HG03558 (cell line): ENCODE measurements around the gene ZAP70.

Experiments used
- ATAC-seq: cut with Tn5 transposase; IDR thresholded peaks from one replicate; pipeline ENCODE4 v1.9.1; 2021; ENCODE audit warnings: moderate number of reproducible peaks; ENCODE audit not compliant: unreplicated experiment; ENCODE audit errors: extremely low read depth

ZAP70 gene

DNA sequence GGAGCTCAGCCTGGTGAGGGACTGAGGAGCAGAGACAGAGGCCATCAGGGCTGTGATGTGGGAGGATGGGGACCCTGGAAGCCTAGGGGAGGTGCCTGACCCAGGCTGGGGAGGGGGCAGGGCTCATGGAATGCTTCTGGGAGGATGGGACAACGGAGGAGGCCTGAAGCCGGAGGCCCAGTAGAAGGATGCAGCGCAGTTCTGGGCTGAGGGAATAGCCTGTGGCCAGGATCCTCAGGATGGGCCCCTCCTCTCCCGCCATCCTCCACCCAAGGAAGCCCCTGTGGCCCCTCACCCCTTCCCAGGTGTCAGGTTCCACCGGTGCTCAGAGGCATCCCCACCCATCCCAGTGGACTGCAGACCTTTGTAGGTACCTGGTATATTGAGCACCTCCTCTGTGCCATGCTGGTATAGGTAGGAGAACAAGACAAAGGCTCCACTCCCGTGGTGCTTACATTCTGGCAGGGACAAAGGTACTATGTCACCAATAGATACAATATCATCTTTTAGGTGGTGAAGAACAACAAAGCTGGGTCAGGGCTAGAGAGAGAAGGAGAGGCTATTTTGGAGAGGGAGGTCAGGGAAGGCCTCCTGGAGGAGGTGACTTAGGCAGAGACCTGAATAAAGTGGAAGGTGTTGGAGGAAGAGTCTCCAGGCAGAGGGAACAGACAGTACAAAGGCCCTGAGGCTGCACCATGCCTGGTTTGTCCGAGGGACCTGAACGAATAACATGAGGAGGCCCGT, 2.7 kb downstream of the ZAP70 start:
- no peak for ATAC-seq

- no peak for ATAC-seq
Measured at GRCh38 chr2:97716695-97717612, 3.6 kb downstream of the ZAP70 start.

DNA sequence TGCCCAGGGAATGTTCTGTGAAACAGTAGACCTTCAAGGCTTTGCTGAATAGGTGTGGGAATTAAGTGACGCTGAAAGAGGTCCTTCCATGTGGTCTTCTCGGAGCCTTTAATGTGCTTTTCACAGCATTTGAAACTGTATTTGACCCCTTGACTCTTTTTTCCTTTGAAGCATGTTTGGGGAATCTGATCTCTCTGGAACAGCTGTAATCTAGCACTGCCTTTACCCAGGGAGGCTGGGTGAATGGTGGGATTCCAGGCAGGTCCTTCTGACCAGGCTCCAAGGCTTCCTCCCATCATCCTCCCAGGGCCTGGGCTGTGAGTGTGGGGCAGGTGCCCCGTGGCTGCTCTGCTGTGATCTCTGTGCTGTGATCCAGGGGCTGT, 4.2 kb downstream of the ZAP70 start:
- ATAC-seq: no peak

GRCh38 chr2:97718051-97718882, 4.9 kb downstream of the ZAP70 start:
- no peak for ATAC-seq

DNA sequence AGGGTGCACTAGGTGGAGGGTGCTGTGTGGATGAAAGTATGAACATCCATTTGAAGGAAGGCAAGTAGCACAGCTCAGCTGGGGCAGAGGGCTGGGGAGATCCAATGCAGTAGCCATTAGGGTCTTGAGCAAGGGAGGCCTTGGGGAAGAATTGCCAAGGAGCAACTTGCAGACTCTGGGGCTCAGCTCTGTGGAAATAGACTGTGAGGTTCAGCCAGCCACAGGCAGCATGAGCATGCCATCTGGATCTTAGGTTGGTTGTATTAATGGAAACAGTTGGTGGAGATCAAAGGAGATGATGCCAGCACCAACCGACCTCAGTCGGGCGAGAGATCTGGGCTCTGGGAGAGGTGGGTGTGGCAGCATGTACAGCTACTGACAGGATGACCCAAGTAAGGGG, 5.6 kb downstream of the ZAP70 start:
- ATAC-seq: no peak

DNA sequence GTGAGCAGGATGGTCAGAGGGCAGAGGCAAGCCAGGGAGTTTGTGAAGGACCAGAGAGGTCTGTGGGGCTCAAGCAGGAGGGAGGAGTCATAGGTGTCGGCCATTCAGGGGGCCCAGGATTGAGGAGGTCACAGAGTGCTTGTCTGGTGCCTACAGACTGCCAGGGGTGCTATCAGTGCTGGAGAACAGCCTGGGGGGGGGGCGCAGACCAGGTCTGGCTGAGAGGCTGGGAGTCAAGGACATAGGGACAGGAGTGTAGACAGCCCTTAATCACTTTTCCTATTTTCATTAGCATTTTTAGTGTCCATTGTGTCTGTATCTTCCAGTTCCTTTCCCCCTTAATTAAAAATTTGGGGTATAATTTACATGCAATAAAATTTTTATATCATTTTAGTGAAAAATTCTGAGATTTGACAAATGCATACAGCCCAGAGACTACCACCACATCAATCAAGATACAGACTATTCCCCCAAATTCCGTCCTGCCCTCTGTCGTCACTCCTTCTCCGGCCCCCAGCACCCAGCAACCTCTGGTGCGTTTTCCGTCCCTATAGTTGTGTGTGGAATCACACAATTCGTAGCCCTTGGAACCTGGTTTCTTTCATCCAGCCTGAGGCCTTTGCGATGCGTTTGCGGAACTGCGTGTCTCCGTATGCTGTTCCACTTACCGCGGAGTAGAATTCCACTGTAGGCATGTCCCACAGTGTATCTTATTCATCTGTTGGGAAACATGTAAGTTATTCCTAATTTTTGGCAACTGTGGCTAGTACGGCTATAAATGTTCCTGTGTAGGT, 6.2 kb downstream of the ZAP70 start:
- ATAC-seq: no peak

DNA sequence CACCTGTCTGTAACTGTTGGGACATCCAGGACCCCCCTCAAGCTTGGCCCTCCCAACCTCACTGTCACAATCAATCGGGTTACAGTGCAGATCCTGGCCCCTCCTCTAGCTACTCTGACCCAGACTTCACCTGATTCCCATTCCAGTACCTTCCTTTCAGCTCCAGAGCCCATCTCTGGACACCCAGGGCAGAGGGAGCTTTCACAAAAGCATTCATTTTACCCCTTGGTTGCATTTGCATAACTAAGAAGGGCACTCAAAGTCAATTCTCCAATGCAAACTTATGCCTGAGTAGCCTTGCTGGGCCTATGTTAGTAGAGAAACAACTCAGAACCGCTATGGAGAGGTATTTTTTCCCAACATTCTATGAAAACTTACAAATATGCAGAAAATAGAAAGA, 7.4 kb downstream of the ZAP70 start:
- ATAC-seq: no peak

DNA sequence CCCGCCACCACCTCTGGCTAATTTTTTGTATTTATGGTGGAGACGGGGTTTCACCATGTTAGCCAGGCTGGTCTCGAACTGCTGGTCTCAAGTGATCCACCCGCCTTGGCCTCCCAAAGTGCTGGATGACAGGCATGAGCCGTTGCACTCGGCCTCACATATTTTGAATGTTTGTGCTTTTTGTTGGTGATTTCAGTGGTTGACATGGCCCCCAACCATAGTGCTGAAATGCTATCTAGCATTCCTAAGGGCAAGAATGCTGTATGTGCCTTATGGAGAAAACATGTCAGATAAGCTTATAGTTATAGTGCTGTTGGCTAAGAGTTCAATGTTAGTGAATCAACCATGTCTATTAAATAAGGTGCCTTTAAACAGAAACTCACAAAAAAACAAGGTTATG, 8.9 kb downstream of the ZAP70 start:
- ATAC-seq: no peak

DNA sequence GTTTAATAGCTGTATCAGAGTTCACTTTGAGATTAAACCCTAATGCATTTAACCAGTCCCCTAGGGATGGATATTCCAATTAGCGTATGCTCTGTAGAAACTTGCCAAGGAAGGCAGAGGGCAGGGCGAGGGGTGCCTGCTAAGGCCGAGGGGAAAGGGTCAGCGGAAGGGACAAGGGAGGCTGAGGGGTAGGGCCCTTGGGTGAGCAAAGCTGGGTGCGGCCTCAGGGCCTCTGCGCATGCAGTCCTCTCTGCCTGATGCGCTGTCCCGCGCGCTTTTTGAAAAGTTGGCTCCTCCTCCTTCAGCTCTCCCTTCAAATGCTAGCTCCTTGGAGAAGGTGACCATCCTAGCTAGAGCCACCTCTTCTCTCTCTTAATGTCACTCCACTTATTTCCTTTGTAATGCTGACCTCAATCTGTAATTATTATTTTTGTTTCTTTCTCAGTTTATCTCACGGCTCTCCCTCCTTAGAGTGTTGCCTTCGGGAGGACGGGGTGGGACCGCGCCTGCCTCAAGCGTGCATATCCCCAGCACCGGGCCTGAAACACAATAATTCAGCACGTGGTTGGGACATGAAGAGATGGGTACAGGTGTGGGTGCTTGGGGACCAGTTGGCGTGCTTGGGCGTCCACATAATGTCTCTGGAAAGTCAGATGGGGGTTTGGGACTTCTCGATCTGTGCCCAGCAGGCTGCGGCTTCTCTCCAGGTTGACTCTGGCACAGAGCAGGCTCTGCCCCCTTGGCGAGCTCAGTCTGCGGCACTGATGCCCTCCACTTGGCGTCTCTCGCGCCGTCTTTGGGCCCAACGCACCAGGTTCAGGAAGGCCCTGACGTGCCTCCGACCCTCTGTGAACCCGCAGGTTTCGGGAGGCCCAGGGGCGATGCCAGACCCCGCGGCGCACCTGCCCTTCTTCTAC, 10.0 kb downstream of the ZAP70 start:
- ATAC-seq: no peak

- no peak for ATAC-seq
Measured at GRCh38 chr2:97724073-97724410, 10.7 kb downstream of the ZAP70 start.

DNA sequence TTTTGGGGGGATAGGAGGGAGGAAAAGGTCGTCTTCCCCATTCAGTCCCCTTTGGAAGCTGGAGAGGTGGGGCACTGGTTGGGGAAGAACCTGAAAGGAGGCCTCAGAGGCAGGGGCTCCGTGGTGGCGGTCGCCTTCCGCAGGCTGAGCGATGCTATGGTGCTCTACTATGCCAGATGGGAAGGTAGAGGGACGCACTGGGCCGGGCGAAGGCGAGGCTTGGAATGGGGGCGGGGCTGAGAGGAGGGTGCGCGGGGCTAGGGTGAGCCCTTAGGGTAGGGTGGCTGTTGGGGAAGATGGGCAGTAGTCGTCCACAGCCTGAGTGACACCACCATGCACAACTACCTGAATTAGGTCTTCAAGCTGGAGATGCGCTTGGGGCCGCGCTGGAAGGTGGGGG, 11.1 kb downstream of the ZAP70 start:
- no peak for ATAC-seq

GRCh38 chr2:97724946-97725688, 11.7 kb downstream of the ZAP70 start:
- ATAC-seq: no peak

DNA sequence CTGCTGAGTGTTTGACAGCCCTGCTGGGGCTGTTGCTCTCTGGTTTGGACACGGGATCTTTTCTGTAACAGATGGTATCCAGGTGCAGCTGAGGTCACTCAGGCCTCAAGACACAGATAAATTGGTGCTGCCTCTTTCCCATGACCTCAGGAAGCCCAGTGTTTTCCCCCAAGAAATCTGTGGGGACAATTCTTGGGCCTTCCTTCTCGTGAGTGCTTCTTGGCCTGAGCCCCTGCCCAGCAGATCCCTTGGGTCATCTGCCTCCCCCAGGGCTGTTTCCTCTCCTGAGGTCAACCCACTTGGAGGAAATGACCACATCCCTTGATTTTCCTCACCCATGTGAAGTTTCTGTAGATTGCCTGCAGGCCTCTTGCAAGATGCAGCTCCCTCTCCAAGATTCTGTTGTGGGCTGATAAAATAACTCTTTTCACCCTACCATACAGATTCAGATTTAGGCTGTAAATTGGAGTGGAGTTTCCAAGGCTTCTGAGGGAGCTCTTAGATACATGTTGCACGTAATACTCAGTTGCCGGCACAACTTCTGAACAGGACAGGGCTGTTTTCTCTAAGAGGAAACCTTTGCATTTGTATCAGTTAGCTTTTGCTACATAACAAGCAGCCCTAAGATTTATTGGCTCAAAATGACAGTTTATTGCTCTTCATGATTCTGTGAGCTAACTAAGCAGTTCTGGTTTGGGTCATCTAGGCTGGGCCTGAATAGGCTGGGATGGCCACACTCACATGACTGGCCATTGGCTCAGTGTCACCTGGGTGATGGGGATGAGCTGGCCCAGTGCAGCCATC, 13.1 kb downstream of the ZAP70 start:
- no peak for ATAC-seq

- ATAC-seq: no peak
Measured at GRCh38 chr2:97727296-97727695, 13.9 kb downstream of the ZAP70 start.

- ATAC-seq: no peak
Measured at GRCh38 chr2:97728091-97728731, 14.8 kb downstream of the ZAP70 start.

GRCh38 chr2:97730245-97730644, 16.9 kb downstream of the ZAP70 start:
- ATAC-seq: no peak
